HG02642 (cell line): ENCODE results near the gene GKAP1.
"Not testable (repeated sequence)": the region's sequence is repeated elsewhere in the genome, so short reads cannot be mapped to it uniquely, and the experiment has no call there.

ENCODE experiments used
- ATAC-seq: cut with Tn5 transposase; IDR thresholded peaks from one replicate; pipeline ENCODE4 v1.9.1; 2021; ENCODE audit warnings: mild to moderate bottlenecking; ENCODE audit not compliant: unreplicated experiment, poor library complexity

GKAP1 gene

DNA sequence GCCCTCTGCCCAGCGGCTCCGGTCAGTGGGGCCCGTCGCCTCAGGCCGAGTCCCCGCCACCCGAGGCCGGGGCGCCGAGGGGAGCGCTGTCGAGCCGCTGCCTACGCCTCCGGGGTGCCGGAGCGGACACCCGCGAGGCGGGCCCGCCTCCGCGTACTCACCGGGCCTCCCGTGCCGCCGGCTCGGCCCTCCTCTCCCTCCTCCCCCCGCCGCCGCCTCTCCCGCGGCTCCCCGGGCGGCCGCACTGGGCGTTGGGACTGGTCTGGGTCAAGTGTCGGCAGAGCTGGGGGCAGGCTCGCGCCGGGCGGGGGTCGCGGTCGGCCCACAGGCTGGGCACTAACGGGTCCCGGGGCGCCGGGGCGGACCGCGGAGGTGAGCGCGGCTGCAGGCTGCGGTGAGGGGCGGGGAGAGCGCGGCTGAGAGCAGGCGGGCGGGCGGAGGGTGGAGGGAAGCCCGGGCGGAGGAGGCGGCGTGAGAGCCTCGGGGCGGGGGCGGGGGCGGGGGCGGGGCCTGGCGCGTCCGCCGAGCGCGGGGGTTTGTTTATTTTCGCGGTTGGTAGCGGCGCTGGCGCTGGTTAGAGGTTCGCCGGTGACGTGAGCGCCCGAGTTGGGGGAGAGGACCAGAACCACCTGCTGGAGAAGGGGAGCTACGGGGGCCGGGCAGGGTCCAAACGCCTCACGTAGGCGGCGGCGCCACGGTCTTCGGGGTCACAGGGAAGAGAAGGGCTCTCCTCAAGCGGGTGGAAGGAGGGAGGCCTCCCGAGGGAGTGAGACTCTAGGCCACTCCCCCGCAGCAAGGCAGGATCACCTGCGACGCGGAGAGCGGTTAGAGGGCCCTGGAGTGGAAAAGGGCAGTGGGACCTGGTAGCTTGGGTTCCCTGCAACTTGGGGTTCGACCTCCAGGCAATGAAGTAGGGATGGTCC lies at the start of gene GKAP1:
GKAP1 (minus strand) TSS at position 414 of the 923 bp plus-strand sequence. CDS start 11,252 bp downstream, outside the sequence.
- ATAC-seq, result peak; percentile 85

GRCh38 chr9:83849895-83850294 lies 32.3 kb upstream of the GKAP1 start:
- not testable (repeated sequence) for ATAC-seq

DNA sequence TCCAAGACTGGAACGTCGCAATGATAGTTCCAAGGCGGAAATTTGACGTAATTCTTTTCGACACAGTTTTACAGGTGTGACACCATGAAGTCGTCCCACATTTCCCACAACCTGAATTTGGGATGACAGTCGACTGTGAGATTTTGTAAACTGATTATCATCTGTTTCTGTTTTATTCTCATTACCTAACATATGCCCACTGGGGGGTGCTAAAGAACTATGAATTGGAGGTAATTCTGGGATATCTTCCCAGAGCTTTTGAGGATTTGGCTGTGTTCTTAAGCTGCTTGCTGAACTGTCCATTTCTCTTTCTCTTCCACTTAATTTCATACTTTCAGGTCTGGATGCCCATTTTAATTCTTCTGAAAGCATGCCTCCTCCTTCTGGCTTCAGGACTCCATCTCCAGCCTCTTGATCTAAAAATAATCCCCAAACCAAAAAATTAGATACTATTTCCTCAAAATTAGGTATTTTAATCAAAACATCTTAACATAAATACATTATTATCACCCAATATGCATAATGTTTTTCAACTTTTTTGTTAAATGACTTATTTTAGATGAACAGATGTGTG lies 19.6 kb upstream of the GKAP1 start:
- not testable (repeated sequence) for ATAC-seq

DNA sequence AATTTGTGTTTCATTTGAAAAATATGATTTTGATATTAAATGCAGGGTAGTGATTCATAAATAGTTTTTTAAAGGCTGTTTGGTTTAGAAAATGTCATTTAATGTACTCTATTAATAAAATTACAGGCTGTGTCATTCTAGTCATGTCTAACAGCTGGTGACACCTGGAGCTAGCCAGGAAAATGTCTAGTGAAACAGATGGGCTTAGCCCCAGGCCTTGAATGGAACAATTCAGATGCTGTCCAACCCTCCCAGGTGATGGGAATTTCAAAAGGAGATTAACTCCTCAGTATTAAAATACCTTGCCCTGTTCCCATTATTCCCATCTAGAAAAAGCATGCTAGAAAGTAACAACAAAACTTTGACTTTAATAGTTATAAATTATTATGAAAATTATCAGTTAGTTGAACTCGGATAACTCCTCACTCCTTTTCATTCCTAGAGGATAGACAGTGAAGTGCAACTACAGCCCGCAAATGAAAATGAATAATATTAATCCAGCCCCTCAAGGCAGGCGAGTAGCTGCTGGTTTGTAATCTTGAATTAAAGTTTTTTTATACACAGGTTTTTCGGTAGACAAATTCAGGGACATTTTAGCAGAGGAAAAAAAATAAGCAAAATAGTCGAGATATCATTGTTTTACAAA lies 13.0 kb upstream of the GKAP1 start:
- ATAC-seq, result not testable (repeated sequence)

GRCh38 chr9:83824986-83825623 lies 7.5 kb upstream of the GKAP1 start:
- ATAC-seq, result not testable (repeated sequence)

- not testable (repeated sequence) for ATAC-seq
Measured at GRCh38 chr9:83817011-83817355, 586 bp downstream of the GKAP1 start.

DNA sequence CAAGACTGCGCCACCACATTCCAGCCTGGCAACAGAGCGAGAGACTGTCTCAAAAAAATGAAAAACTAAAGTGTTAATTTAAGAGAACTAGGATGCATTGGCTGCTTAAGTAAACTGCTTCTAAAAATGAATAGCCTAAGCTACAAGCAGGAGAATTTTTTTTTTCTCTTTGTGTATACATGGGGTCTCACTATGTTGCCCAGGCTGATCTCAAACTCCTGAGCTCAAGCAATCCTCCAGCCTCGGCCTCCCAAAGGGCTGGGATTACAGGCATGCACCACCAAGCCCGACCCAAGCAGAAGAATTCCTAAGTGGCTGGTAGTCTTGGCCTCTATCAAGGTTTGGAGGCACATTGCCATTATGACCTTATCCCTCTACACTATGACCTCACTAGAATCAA lies 2.4 kb downstream of the GKAP1 start:
- not testable (repeated sequence) for ATAC-seq

DNA sequence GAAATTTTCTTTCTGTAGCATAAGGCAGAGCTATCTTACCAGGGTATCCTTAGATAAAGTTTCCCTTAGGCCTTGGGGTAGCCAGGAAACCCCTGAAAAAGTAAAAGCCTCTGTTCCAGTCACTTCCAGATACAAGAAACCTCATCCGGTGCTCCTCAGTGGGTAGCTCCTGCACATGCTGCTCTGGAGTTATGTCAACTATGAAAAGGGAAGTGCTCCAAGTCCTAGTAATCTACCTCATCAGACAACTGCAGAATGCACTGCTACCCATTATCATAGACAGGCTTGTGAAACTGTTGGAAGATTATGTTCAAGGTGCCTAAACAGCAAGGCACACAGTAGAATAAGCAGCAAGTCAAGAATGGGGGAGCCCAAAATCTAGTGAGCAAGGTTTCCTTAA lies 8.4 kb downstream of the GKAP1 start:
- ATAC-seq, result not testable (repeated sequence)

- ATAC-seq, result not testable (repeated sequence)
Measured at GRCh38 chr9:83804454-83804853, 13.1 kb downstream of the GKAP1 start.

DNA sequence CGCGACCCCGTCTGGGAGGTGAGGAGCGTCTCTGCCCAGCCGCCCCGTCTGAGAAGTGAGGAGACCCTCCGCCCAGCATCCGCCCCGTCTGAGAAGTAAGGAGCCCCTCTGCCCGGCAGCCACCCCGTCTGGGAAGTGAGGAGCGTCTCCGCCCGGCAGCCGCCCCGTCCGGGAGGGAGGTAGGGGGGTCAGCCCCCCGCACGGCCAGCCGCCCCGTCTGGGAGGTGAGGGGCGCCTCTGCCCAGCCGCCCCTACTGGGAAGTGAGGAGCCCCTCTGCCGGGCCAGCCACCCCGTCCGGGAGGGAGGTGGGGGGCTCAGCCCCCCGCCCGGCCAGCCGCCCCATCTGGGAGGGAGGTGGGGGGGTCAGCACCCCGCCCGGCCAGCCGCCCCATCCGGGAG lies 13.6 kb downstream of the GKAP1 start:
- not testable (repeated sequence) for ATAC-seq

GRCh38 chr9:83800236-83801033 lies 17.1 kb downstream of the GKAP1 start:
- ATAC-seq, result no peak

DNA sequence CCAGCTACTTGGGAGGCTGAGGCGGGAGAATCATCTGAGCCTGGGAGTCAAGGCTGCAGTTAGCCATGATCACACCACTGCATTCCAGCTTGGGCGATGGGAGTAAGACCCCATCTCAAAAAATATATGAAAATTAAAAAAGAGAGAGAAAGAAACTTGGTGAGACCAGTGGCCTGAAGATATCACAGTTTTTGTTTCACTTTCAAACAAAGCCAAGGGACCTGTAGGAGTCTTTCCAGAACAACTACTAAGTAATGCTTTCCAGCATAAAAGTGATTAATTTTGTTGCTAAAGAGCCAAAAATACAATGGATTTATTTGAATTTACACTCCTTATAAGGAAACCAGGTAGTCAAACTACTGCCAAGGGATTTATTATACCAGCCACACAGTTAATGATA lies 23.5 kb downstream of the GKAP1 start:
- no peak for ATAC-seq

DNA sequence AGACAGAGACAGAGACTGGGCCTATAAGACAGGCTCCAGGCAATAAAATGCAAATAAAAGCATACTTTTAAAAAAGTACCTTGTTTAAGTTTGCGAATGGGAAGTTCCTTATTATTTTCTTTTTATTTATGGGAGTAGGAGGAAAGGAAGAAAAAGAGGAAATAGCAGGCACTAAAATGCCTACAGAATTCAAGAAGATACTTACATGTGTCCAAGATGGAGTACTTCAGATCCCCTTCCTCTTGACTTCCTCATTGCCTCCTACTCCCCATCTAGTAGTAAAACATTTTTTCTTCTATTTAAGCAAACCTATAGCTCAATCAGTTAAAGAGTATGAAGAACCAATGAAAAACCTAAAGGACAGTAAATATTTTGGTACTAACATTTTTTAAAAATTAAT lies 24.8 kb downstream of the GKAP1 start:
- ATAC-seq, result no peak

GRCh38 chr9:83778164-83778563 lies 39.4 kb downstream of the GKAP1 start:
- ATAC-seq, result no peak

- ATAC-seq, result no peak
Measured at GRCh38 chr9:83775932-83776331, 41.6 kb downstream of the GKAP1 start.

- ATAC-seq, result no peak
Measured at GRCh38 chr9:83772860-83773259, 44.7 kb downstream of the GKAP1 start.

DNA sequence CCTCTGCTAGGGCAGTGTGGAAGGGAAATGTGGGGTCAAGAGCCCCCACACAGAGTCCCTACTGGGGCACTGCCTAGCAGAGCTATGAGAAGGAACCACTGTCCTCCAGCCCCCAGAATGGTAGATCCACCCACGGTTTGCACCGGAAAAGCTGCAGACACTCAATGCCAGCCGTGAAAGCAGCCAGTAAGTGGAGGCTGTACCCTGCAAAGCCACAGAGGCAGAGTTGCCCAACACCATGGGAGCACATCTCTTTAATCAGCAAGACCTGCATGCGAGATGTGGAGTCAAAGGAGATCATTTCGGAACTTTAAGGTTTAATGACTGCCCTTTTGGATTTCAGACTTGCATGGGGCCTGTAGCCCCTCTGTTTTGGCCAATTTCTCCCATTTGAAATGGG lies 52.2 kb downstream of the GKAP1 start:
- no peak for ATAC-seq

DNA sequence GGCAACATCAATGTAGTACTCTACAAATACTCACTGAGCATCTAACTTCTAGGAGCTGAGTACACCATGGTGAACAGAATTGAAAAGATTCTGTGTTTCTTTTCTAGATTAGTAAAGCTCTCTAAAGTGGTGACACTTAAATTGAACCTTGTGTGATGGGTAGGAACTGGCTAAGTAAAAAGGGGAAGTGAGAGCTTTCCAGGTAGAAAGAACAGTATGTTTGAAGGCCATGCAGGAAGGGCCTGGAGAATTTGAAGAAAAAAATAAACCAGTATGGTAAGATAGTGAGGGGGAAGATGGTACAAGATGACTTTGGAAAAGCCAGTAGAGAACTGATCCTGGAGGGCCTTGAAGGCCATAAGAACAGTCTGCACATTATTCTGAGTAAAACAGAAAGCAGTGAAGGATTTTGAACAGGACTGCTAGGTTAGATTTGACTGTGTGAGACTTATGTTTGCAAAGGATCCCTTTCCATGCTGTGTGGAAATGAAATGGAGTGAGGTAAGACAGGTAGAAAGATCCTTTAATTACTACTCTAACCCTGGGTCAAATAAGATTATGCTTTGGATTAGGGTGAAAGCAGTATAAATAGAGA lies 63.1 kb downstream of the GKAP1 start:
- ATAC-seq, result peak; percentile 80

DNA sequence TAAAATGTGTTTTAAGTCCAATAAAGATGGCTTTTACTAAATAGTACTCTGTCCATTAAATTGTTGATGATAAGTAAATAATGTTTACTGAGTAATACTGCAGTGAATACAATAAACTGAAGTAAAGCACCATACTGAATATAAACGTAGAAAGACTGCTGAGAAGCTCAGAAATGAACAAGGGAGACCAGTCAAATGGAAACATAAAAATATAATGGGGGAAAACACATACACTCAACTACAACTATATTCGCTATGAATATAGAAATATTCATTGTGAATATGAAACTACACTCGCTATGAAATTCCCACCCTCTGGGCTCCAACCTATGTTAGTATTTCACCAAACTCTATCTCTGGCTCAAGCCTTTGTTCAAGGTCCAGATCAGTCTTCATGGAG lies 67.9 kb downstream of the GKAP1 start:
- ATAC-seq, result no peak

GRCh38 chr9:83744206-83744605 lies 73.4 kb downstream of the GKAP1 start:
- ATAC-seq, result no peak
